ENCODE data around the gene GSTM3. TPM values are rescaled to one million over a fixed set of nuclear protein-coding genes. Genes with fewer than 3 reads are reported as not detected.

Gene GSTM3
- total and polyA plus RNA-seq, 9 of the 15 experiments (the other 6 are each of a cell fraction or from before 2014, with no cell fraction given), result 3.9 to 24.5 (median 9.4) TPM

DNA sequence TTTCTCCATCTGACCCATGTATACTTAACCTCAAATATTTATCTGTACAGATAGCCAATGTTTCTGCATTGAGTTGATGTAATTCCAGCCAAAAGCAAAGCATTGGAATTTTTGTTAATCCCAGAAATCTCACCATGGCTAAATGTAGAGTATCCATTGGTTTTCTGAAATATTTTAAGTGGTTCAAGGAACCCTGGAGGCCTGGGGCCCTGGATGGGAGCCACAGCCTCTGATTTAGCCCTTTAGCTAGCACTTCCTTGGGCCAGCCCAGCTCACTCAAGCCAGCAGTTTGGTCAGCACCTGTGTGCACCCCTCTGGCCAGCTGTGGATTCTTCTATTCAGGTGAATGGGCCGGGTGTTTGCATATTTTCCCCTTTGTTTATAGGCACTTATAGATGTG, 41.7 kb upstream of the GSTM3 start (continued):
- TF ChIP-seq SP1 (CRISPR knock-in tag; IDR thresholded peaks at IDR 0.05) (no peak), ZNF165 (CRISPR knock-in tag; IDR thresholded peaks at IDR 0.05; ENCODE audit: borderline replicate concordance) (no peak), GATA2 (CRISPR knock-in tag; IDR thresholded peaks at IDR 0.05) (no peak)
- TF ChIP-seq, protein P1, sequence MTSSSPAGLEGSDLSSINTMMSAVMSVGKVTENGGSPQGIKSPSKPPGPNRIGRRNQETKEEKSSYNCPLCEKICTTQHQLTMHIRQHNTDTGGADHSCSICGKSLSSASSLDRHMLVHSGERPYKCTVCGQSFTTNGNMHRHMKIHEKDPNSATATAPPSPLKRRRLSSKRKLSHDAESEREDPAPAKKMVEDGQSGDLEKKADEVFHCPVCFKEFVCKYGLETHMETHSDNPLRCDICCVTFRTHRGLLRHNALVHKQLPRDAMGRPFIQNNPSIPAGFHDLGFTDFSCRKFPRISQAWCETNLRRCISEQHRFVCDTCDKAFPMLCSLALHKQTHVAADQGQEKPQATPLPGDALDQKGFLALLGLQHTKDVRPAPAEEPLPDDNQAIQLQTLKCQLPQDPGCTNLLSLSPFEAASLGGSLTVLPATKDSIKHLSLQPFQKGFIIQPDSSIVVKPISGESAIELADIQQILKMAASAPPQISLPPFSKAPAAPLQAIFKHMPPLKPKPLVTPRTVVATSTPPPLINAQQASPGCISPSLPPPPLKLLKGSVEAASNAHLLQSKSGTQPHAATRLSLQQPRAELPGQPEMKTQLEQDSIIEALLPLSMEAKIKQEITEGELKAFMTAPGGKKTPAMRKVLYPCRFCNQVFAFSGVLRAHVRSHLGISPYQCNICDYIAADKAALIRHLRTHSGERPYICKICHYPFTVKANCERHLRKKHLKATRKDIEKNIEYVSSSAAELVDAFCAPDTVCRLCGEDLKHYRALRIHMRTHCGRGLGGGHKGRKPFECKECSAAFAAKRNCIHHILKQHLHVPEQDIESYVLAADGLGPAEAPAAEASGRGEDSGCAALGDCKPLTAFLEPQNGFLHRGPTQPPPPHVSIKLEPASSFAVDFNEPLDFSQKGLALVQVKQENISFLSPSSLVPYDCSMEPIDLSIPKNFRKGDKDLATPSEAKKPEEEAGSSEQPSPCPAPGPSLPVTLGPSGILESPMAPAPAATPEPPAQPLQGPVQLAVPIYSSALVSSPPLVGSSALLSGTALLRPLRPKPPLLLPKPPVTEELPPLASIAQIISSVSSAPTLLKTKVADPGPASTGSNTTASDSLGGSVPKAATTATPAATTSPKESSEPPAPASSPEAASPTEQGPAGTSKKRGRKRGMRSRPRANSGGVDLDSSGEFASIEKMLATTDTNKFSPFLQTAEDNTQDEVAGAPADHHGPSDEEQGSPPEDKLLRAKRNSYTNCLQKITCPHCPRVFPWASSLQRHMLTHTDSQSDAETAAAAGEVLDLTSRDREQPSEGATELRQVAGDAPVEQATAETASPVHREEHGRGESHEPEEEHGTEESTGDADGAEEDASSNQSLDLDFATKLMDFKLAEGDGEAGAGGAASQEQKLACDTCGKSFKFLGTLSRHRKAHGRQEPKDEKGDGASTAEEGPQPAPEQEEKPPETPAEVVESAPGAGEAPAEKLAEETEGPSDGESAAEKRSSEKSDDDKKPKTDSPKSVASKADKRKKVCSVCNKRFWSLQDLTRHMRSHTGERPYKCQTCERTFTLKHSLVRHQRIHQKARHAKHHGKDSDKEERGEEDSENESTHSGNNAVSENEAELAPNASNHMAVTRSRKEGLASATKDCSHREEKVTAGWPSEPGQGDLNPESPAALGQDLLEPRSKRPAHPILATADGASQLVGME (CRISPR knock-in tag; IDR thresholded peaks at IDR 0.05), result no peak

DNA sequence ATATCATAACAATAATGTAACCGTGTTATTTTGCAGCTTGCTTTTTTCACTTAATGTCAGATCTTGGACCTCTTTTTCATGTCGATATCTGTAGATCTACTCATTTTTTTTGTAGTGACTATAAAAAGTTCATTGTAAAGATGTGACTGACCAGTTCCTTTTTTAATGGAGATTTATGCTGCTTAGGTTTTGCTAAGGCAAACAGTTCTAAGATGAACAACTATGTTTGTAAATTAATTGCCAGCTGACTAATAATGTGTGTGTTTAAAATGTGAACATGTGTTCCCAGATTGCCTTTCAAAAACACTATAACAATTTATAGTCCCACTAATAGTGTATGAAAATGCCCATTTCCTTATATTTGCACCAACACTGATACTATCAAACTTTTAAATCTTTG, 41.0 kb upstream of the GSTM3 start:
- no peaks in the 10 kb centered on the region for H3K27me3 ChIP-seq (ENCODE audit: control insufficient read depth in 2 of 2, insufficient read depth in 2 of 2, low read length in 2 of 2)
- in situ Hi-C loops (cut with MboI), result no loop called here
- no peak overlapping the region for H3K27ac ChIP-seq (ENCODE audit: extremely low read depth, low read depth, low read length)
- no peaks in the 10 kb centered on the region for H3K36me3 ChIP-seq (ENCODE audit: control insufficient read depth, insufficient read depth, low read length)
- ATAC-seq, result no peak
- H3K4me3 ChIP-seq, result no peak overlapping the region
- intact Hi-C loops (cut with micrococcal nuclease), result no loop called here
- POLR2A ChIA-PET, result interaction anchor here (0.7 to 2.0 kb wide), 2 partner anchors 10 to 202 kb away, joined by 5 to 12 read pairs; partner anchors contain the start of gene AHCYL1
- H3K9ac ChIP-seq (ENCODE audit: insufficient read depth in 1 of 2, low read depth in 2 of 2, low read length in 2 of 2), result no peak overlapping the region
- FAIRE-seq, result no peak
- no peaks in the 10 kb centered on the region; the same call in none of the 2 replicates for H3K9me3 ChIP-seq (replicated peaks; ENCODE audit: control insufficient read depth, insufficient read depth, low read depth, low read length)
- 26% methylated on average over 2 of the region's 2 CpGs for WGBS (ENCODE audit: insufficient coverage, low coverage, missing lambda C conversion rate)
- no peaks in the 10 kb centered on the region for H3K79me2 ChIP-seq (ENCODE audit: control insufficient read depth, insufficient read depth, low read length)
- no peaks in the 10 kb centered on the region for H3K9me1 ChIP-seq (ENCODE audit: control insufficient read depth, insufficient read depth, low read length)
- BruUV-seq (replicated peaks), result no TSS peak
- peaks cover 10 to 14% of the 10 kb centered on the region in 2 experiments; a peak in 4 of 5 replicates for H3K4me1 ChIP-seq (replicated peaks in 1 of 2; ENCODE audit: control insufficient read depth in 2 of 2, insufficient read depth in 2 of 2, low read length in 2 of 2)
- no peak for TF ChIP-seq CHCHD3 (CRISPR knock-in tag; IDR thresholded peaks at IDR 0.05)
- TF ChIP-seq, protein P2, sequence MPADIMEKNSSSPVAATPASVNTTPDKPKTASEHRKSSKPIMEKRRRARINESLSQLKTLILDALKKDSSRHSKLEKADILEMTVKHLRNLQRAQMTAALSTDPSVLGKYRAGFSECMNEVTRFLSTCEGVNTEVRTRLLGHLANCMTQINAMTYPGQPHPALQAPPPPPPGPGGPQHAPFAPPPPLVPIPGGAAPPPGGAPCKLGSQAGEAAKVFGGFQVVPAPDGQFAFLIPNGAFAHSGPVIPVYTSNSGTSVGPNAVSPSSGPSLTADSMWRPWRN (IDR thresholded peaks at IDR 0.05; ENCODE audit: low read depth), result no peak
- TF ChIP-seq, protein P3, sequence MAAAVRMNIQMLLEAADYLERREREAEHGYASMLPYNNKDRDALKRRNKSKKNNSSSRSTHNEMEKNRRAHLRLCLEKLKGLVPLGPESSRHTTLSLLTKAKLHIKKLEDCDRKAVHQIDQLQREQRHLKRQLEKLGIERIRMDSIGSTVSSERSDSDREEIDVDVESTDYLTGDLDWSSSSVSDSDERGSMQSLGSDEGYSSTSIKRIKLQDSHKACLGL (CRISPR knock-in tag; IDR thresholded peaks at IDR 0.05; ENCODE audit: borderline replicate concordance, poor library complexity, severe bottlenecking), result no peak
- no peaks in the 10 kb centered on the region for H4K20me1 ChIP-seq (replicated peaks; ENCODE audit: control insufficient read depth, insufficient read depth, low read length)
- CTCF ChIA-PET (ENCODE audit: low intra/inter-chr PET ratio), result interaction anchor here (0.6 kb wide), 1 partner anchor 288 kb away, joined by 3 read pairs; the partner anchor contains the start of gene CYB561D1
- H3K4me2 ChIP-seq (ENCODE audit: insufficient read depth, low read length), result no peak overlapping the region
- no peak for DNase-seq (ENCODE audit: extremely low read depth in 1 of 4, low spot score in 3 of 4)
- H2AFZ ChIP-seq (ENCODE audit: low read depth, low read length), result no peak overlapping the region
